PC-9 (cell line): Measurements from ENCODE around the gene UST. TPM values are rescaled to one million over a fixed set of nuclear protein-coding genes. Genes with fewer than 3 reads are reported as not detected.

Experiments
- BruUV-seq: library from RNA; stranded (reverse); fragments of 400-500 nt; replicated peaks from 2 replicates; lab custom pipeline; 2021; lab: Mats Ljungman, UMichigan
- CTCF ChIA-PET: fragments of 300-600 bp; sonication (Branson Sonifier 250); formaldehyde crosslinking; loops from one replicate; lab custom pipeline; 2022; ENCODE audit warnings: antibody characterized with exemption; lab: Charles Lee
- POLR2A ChIA-PET: fragments of 300-600 bp; sonication (Branson Sonifier 250); formaldehyde crosslinking; loops from one replicate; lab custom pipeline; 2022; ENCODE audit warnings: antibody characterized with exemption; ENCODE audit not compliant: unreplicated experiment; lab: Charles Lee
- DNase-seq, 2 experiments: peaks; one replicate each; pipeline versions ENCODE4 v3.0.0 to v3.0.0-alpha.2; 2015 to 2022; ENCODE audit warnings: mixed read lengths in 1 of 2
- H2AFZ ChIP-seq: fragments of 200-600 bp; sonication (generic); 2 replicates; pipeline ENCODE4 v1.8.1; 2017; ENCODE audit warnings: antibody characterized with exemption
- H3F3A ChIP-seq: fragments of 200-600 bp; sonication (generic); 2 replicates; pipeline ENCODE4 v1.8.1; 2017; ENCODE audit warnings: antibody characterized with exemption, mild to moderate bottlenecking, low read depth; ENCODE audit not compliant: insufficient read depth
- H3K27ac ChIP-seq: fragments of 200-600 bp; sonication (generic); 2 replicates; pipeline ENCODE4 v1.6.1; 2016; ENCODE audit warnings: mixed run types
- H3K27me3 ChIP-seq: fragments of 200-600 bp; sonication (generic); 2 replicates; pipeline ENCODE4 v1.6.1; 2016; ENCODE audit warnings: low read depth, mixed run types; ENCODE audit not compliant: insufficient read depth
- H3K36me3 ChIP-seq: fragments of 200-600 bp; sonication (generic); 2 replicates; pipeline ENCODE4 v1.6.1; 2016; ENCODE audit warnings: low read depth, mixed run types
- H3K4me1 ChIP-seq: fragments of 200-600 bp; sonication (generic); replicated peaks from 2 replicates; pipeline ENCODE4 v1.6.1; 2016; ENCODE audit warnings: mixed run types; ENCODE audit not compliant: insufficient read depth
- H3K4me2 ChIP-seq: fragments of 200-600 bp; sonication (generic); 2 replicates; pipeline ENCODE4 v1.6.1; 2017; ENCODE audit warnings: mixed run types
- H3K4me3 ChIP-seq: fragments of 200-600 bp; sonication (generic); 2 replicates; pipeline ENCODE4 v1.6.1; 2016; ENCODE audit warnings: mixed run types
- H3K79me2 ChIP-seq: fragments of 200-600 bp; sonication (generic); 2 replicates; pipeline ENCODE4 v1.6.1; 2017; ENCODE audit warnings: low read depth, mixed run types
- H3K9me2 ChIP-seq: fragments of 200-600 bp; sonication (generic); 2 replicates; pipeline ENCODE4 v1.8.1; 2017; ENCODE audit warnings: mild to moderate bottlenecking; ENCODE audit not compliant: insufficient read depth
- H3K9me3 ChIP-seq: fragments of 200-600 bp; sonication (generic); 2 replicates; pipeline ENCODE4 v1.8.1; 2016; ENCODE audit warnings: low read depth; ENCODE audit not compliant: insufficient read depth
- H4K20me1 ChIP-seq: fragments of 200-600 bp; sonication (generic); 2 replicates; pipeline ENCODE4 v1.8.1; 2017; ENCODE audit not compliant: insufficient read depth
- EZH2 ChIP-seq: fragments of 200-600 bp; sonication (generic); IDR thresholded peaks from 2 replicates; pipeline ENCODE4 v1.8.0; 2017; ENCODE audit warnings: antibody characterized with exemption, low read depth
- intact Hi-C: fragments of 100-400 bp; cut with micrococcal nuclease; formaldehyde crosslinking; loops from one replicate; pipeline ENCODE4 v1.10.0; 2022; ENCODE audit not compliant: unreplicated experiment
- total RNA-seq: library from RNA; stranded (reverse); gene quantifications from 2 replicates; pipeline ENCODE4 v1.2.3, GENCODE V29; 2021
- TF ChIP-seq, protein P1 (sequence below): fragments of 200-600 bp; sonication (generic); conservative IDR thresholded peaks from 2 replicates; pipeline ENCODE4 v1.6.1; 2017; ENCODE audit warnings: mixed run types, antibody characterized with exemption, mild to moderate bottlenecking, moderate library complexity

The UST gene
- total RNA-seq, 1 experiment from 2014 or later = 4.2 TPM

GRCh38 chr6:148720406-148720805 lies 26.4 kb upstream of the UST start:
- Histone ChIP-seq H2AFZ (no peak overlapping the region), H3F3A (no peaks in the 10 kb centered on the region), H3K9me3 (no peaks in the 10 kb centered on the region), H3K27ac (no peak overlapping the region), H3K79me2 (no peaks in the 10 kb centered on the region), H3K4me3 (no peak overlapping the region), H4K20me1 (no peaks in the 10 kb centered on the region), H3K9me2 (no peaks in the 10 kb centered on the region; the same call in 1 of the 2 replicates), H3K36me3 (no peaks in the 10 kb centered on the region), H3K4me2 (no peak overlapping the region), H3K27me3 (no peaks in the 10 kb centered on the region), H3K4me1 (no peaks in the 10 kb centered on the region)
- ChIA-PET CTCF (no interaction called here), POLR2A (no interaction called here)
- TF ChIP-seq, protein P1, sequence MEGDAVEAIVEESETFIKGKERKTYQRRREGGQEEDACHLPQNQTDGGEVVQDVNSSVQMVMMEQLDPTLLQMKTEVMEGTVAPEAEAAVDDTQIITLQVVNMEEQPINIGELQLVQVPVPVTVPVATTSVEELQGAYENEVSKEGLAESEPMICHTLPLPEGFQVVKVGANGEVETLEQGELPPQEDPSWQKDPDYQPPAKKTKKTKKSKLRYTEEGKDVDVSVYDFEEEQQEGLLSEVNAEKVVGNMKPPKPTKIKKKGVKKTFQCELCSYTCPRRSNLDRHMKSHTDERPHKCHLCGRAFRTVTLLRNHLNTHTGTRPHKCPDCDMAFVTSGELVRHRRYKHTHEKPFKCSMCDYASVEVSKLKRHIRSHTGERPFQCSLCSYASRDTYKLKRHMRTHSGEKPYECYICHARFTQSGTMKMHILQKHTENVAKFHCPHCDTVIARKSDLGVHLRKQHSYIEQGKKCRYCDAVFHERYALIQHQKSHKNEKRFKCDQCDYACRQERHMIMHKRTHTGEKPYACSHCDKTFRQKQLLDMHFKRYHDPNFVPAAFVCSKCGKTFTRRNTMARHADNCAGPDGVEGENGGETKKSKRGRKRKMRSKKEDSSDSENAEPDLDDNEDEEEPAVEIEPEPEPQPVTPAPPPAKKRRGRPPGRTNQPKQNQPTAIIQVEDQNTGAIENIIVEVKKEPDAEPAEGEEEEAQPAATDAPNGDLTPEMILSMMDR = no peak
- TF ChIP-seq EZH2 = no peak
- intact Hi-C loops = no loop called here
- BruUV-seq = no TSS peak
- DNase-seq = no peak

DNA sequence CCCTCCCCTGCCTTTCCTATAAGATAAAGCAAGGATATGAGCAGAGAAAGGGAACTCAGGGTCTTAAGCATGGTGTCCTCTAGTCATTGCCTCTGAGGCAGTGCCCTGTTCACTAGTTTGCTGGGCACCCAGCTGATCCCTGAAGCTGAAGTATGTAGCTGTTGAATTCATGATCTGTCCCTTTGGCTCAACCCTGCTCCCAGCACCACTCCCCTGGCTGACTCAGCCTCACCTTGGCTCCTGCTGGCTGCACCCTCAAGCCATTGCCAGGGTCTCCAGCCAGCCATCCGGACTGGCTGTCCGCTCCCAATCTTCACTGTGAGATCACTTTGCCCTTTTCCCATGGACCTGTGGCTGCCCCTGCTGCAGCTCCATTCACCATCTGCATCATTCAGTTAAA lies 25.9 kb upstream of the UST start:
- Histone ChIP-seq H3K4me2 (no peak overlapping the region), H3K4me3 (no peak overlapping the region), H2AFZ (no peak overlapping the region), H3K79me2 (no peaks in the 10 kb centered on the region), H3K27me3 (no peaks in the 10 kb centered on the region), H3K9me2 (no peaks in the 10 kb centered on the region; the same call in 1 of the 2 replicates), H3K4me1 (no peaks in the 10 kb centered on the region), H3K9me3 (no peaks in the 10 kb centered on the region), H4K20me1 (no peaks in the 10 kb centered on the region), H3F3A (no peaks in the 10 kb centered on the region), H3K36me3 (no peaks in the 10 kb centered on the region), H3K27ac (no peak overlapping the region)
- intact Hi-C loops = no loop called here
- BruUV-seq = no TSS peak
- no peak for TF ChIP-seq EZH2
- TF ChIP-seq, protein P1 = no peak
- ChIA-PET CTCF (no interaction called here), POLR2A (no interaction called here)
- DNase-seq = no peak

DNA sequence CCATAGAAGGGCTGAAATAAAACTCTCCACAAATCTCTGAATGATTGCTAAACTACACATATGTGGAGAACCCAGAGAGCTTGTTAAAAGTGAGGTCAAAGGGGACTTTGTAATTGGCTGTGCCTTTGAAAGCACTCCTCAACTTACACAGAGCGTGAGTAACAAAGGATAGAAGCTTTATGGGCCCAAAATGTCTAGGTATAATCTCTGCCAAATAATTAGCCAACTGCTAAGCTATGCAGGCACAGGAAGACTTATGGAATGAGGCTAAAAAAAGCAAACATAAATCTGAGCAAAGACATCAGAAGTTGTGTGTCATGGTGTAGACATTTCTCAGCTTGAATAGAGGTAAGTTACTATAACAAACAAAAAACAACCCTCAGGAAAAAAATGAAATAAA lies 23.3 kb upstream of the UST start:
- Histone ChIP-seq H3K27me3 (peaks cover 18% of the 10 kb centered on the region; the same call in 1 of the 2 replicates), H3K36me3 (no peaks in the 10 kb centered on the region), H3K9me2 (no peaks in the 10 kb centered on the region; the same call in 1 of the 2 replicates), H3K27ac (no peak overlapping the region), H3K4me3 (no peak overlapping the region), H3K79me2 (no peaks in the 10 kb centered on the region), H4K20me1 (no peaks in the 10 kb centered on the region), H3F3A (no peaks in the 10 kb centered on the region), H3K4me1 (no peaks in the 10 kb centered on the region), H3K4me2 (no peak overlapping the region), H2AFZ (no peak overlapping the region), H3K9me3 (no peaks in the 10 kb centered on the region)
- POLR2A ChIA-PET = no interaction called here
- DNase-seq = no peak
- no TSS peak for BruUV-seq
- no peak for TF ChIP-seq EZH2
- TF ChIP-seq, protein P1 = no peak
- intact Hi-C loops = no loop called here
- CTCF ChIA-PET = no interaction called here
